IMR-90 (cell line): ENCODE measurements around the gene CACNA1I. TPM values are rescaled to one million over a fixed set of nuclear protein-coding genes. Genes with fewer than 3 reads are reported as not detected.

ENCODE experiments used
- ATAC-seq: fragments of 200-7000 bp; cut with Tn5 transposase; 2 replicates; pipeline ENCODE4 v1.9.1; 2020; ENCODE audit warnings: low read depth, mild to moderate bottlenecking, moderate library complexity
- BruUV-seq: library from RNA; stranded (reverse); fragments of 400-500 nt; replicated peaks from 2 replicates; lab custom pipeline; 2021; lab: Mats Ljungman, UMichigan
- CTCF ChIA-PET: fragments of 300-600 bp; formaldehyde crosslinking; extraction: SDS; loops from one replicate; lab custom pipeline; 2021; ENCODE audit warnings: antibody characterized with exemption; lab: Yijun Ruan, JAX
- POLR2A ChIA-PET: fragments of 300-600 bp; sonication (Branson Sonifier 250); formaldehyde crosslinking; loops from one replicate; lab custom pipeline; 2022; ENCODE audit warnings: antibody characterized with exemption; ENCODE audit not compliant: unreplicated experiment; lab: Charles Lee
- DNase-seq: peaks from one replicate; pipeline ENCODE4 v3.0.0; 2013
- H2AFZ ChIP-seq: replicated peaks from 2 replicates; pipeline ENCODE3; 2013; ENCODE audit warnings: low read length, mild to moderate bottlenecking; ENCODE audit not compliant: poor library complexity
- H2AK5ac ChIP-seq: 2 replicates; pipeline ENCODE4 v1.6.1; 2013; ENCODE audit warnings: low read depth, low read length, inconsistent platforms
- H2AK9ac ChIP-seq: replicated peaks from 2 replicates; pipeline ENCODE3; 2013; ENCODE audit warnings: mild to moderate bottlenecking, low read depth, low read length, moderate library complexity; ENCODE audit not compliant: poor library complexity
- H2BK120ac ChIP-seq: 2 replicates; pipeline ENCODE4 v1.6.1; 2013; ENCODE audit warnings: low read depth, low read length, inconsistent platforms
- H2BK15ac ChIP-seq: 3 replicates; pipeline ENCODE4 v1.6.1; 2013; ENCODE audit warnings: low read depth, low read length, inconsistent platforms
- H2BK20ac ChIP-seq: 2 replicates; pipeline ENCODE4 v1.6.1; 2013; ENCODE audit warnings: low read depth, mild to moderate bottlenecking, inconsistent platforms, low read length, moderate library complexity
- H2BK5ac ChIP-seq: 2 replicates; pipeline ENCODE4 v1.6.1; 2013; ENCODE audit warnings: mild to moderate bottlenecking, low read depth, low read length, inconsistent platforms; ENCODE audit not compliant: poor library complexity, severe bottlenecking
- H3K14ac ChIP-seq: replicated peaks from 2 replicates; pipeline ENCODE4 v1.6.1; 2013; ENCODE audit warnings: low read depth, low read length, inconsistent platforms
- H3K18ac ChIP-seq: 2 replicates; pipeline ENCODE4 v1.6.1; 2013; ENCODE audit warnings: low read depth, low read length, control low read depth
- H3K23ac ChIP-seq: 2 replicates; pipeline ENCODE4 v1.6.1; 2013; ENCODE audit warnings: low read depth, low read length, inconsistent platforms
- H3K27ac ChIP-seq: 2 replicates; pipeline ENCODE4 v1.5.1; 2013; ENCODE audit warnings: mild to moderate bottlenecking, control low read depth, low read length; ENCODE audit not compliant: insufficient read depth
- H3K27me3 ChIP-seq: 2 replicates; pipeline ENCODE4 v1.6.1; 2013; ENCODE audit warnings: low read length; ENCODE audit not compliant: control insufficient read depth, insufficient read depth
- H3K36me3 ChIP-seq: 2 replicates; pipeline ENCODE4 v1.6.1; 2013; ENCODE audit warnings: low read length, mixed read lengths; ENCODE audit not compliant: control insufficient read depth, insufficient read depth
- H3K4ac ChIP-seq: 2 replicates; pipeline ENCODE4 v1.6.1; 2013; ENCODE audit warnings: low read depth, low read length, inconsistent platforms
- H3K4me1 ChIP-seq: 2 replicates; pipeline ENCODE4 v1.6.1; 2013; ENCODE audit warnings: low read length, mixed read lengths; ENCODE audit not compliant: control insufficient read depth, insufficient read depth
- H3K4me2 ChIP-seq: 2 replicates; pipeline ENCODE4 v1.6.1; 2013; ENCODE audit warnings: low read depth, mild to moderate bottlenecking, control low read depth, low read length, moderate library complexity
- H3K4me3 ChIP-seq: 2 replicates; pipeline ENCODE4 v1.5.1; 2013; ENCODE audit warnings: low read depth, mild to moderate bottlenecking, control low read depth, low read length, moderate library complexity; ENCODE audit not compliant: insufficient read depth
- H3K56ac ChIP-seq: 2 replicates; pipeline ENCODE4 v1.6.1; 2013; ENCODE audit warnings: low read length, inconsistent platforms; ENCODE audit not compliant: insufficient read depth; ENCODE audit errors: extremely low read depth
- H3K79me1 ChIP-seq, 2 experiments: 2 replicates each; pipeline ENCODE4 v1.6.1; 2013; ENCODE audit warnings: low read length in 2 of 2, inconsistent platforms in 1 of 2, low read depth in 1 of 2
- H3K9ac ChIP-seq: 2 replicates; pipeline ENCODE4 v1.6.1; 2013; ENCODE audit warnings: low read depth, low read length, control low read depth
- H3K9me1 ChIP-seq: 2 replicates; pipeline ENCODE4 v1.6.1; 2013; ENCODE audit warnings: low read length, inconsistent platforms; ENCODE audit not compliant: insufficient read depth
- H3K9me3 ChIP-seq: 2 replicates; pipeline ENCODE4 v1.6.1; 2013; ENCODE audit warnings: low read length; ENCODE audit not compliant: control insufficient read depth, insufficient read depth
- H4K20me1 ChIP-seq: 2 replicates; pipeline ENCODE4 v1.6.1; 2013; ENCODE audit warnings: low read length, inconsistent platforms; ENCODE audit not compliant: insufficient read depth
- H4K5ac ChIP-seq: 2 replicates; pipeline ENCODE4 v1.6.1; 2013; ENCODE audit warnings: mild to moderate bottlenecking, low read depth, low read length, control low read depth
- H4K8ac ChIP-seq, 2 experiments: 2 replicates each; pipeline ENCODE4 v1.6.1; 2013; ENCODE audit warnings: low read depth in 2 of 2, low read length in 2 of 2, control low read depth in 1 of 2, inconsistent platforms in 1 of 2
- H4K91ac ChIP-seq: 2 replicates; pipeline ENCODE4 v1.6.1; 2013; ENCODE audit warnings: low read depth, low read length, inconsistent platforms; ENCODE audit not compliant: insufficient read depth
- BHLHE40 ChIP-seq: fragments of 150-350 bp; IDR thresholded peaks from 2 replicates; pipeline ENCODE4 v1.6.1; 2016; ENCODE audit warnings: mild to moderate bottlenecking, low read depth, low read length
- CEBPB ChIP-seq: IDR thresholded peaks from 2 replicates; pipeline ENCODE4 v1.6.1; 2012; ENCODE audit warnings: low read depth, low read length, improper control_type of control experiment
- CHD1 ChIP-seq: IDR thresholded peaks from 2 replicates; pipeline ENCODE4 v1.6.1; 2012; ENCODE audit warnings: low read depth, low read length, improper control_type of control experiment
- CTCF ChIP-seq: conservative IDR thresholded peaks from 2 replicates; pipeline ENCODE4 v1.5.1; 2012; ENCODE audit warnings: mild to moderate bottlenecking, low read depth, low read length, improper control_type of control experiment
- FOS ChIP-seq: fragments of 150-350 bp; IDR thresholded peaks from 2 replicates; pipeline ENCODE4 v1.6.1; 2016; ENCODE audit warnings: low read depth, low read length
- MAFK ChIP-seq: IDR thresholded peaks from 2 replicates; pipeline ENCODE4 v1.6.1; 2012; ENCODE audit warnings: low read depth, low read length, improper control_type of control experiment
- MAZ ChIP-seq: IDR thresholded peaks from 2 replicates; pipeline ENCODE4 v1.6.1; 2012; ENCODE audit warnings: low read depth, mild to moderate bottlenecking, low read length, improper control_type of control experiment, moderate library complexity, borderline replicate concordance
- MXI1 ChIP-seq: IDR thresholded peaks from 2 replicates; pipeline ENCODE4 v1.6.1; 2012; ENCODE audit warnings: low read depth, mild to moderate bottlenecking, low read length, moderate library complexity, borderline replicate concordance
- NFE2L2 ChIP-seq: fragments of 150-350 bp; IDR thresholded peaks from 2 replicates; pipeline ENCODE4 v1.6.1; 2016; ENCODE audit warnings: low read depth, mild to moderate bottlenecking, low read length
- POLR2A ChIP-seq: IDR thresholded peaks from 2 replicates; pipeline ENCODE4 v1.6.1; 2012; ENCODE audit warnings: mild to moderate bottlenecking, low read depth, low read length
- RAD21 ChIP-seq: IDR thresholded peaks from 2 replicates; pipeline ENCODE4 v1.6.1; 2012; ENCODE audit warnings: low read length, improper control_type of control experiment
- RCOR1 ChIP-seq: IDR thresholded peaks from 2 replicates; pipeline ENCODE4 v1.6.1; 2012; ENCODE audit warnings: mild to moderate bottlenecking, low read length, improper control_type of control experiment; ENCODE audit not compliant: insufficient replicate concordance
- RFX5 ChIP-seq: IDR thresholded peaks from 2 replicates; pipeline ENCODE4 v1.8.0; 2012; ENCODE audit warnings: low read depth, mild to moderate bottlenecking, low read length, moderate library complexity
- SMC3 ChIP-seq: fragments of 150-350 bp; IDR thresholded peaks from 2 replicates; pipeline ENCODE4 v1.6.1; 2016; ENCODE audit warnings: low read depth, mild to moderate bottlenecking, antibody characterized with exemption, low read length, moderate library complexity
- USF2 ChIP-seq: fragments of 150-350 bp; IDR thresholded peaks from 2 replicates; pipeline ENCODE4 v1.6.1; 2017; ENCODE audit warnings: mild to moderate bottlenecking, antibody characterized with exemption, low read length, low read depth
- WGBS, 2 experiments: methylation state at CpG; one replicate each; pipeline versions ENCODE4 v1.1.5 to v1.1.7; 2013; ENCODE audit warnings: missing lambda C conversion rate in 2 of 2; ENCODE audit not compliant: insufficient read length in 1 of 2; ENCODE audit errors: extremely low coverage in 2 of 2; 5-methylcytosine and 5-hydroxymethylcytosine counted together
- dilution Hi-C: fragments of 300-500 bp; cut with HindIII; formaldehyde crosslinking; loops from one replicate; pipeline ENCODE4 v1.14.3; 2018; ENCODE audit warnings: low sequenced_read_pairs; ENCODE audit not compliant: unreplicated experiment
- in situ Hi-C: fragments of 300-500 bp; cut with MboI; formaldehyde crosslinking; loops from 3 replicates; pipeline ENCODE4 v1.14.3; 2019; ENCODE audit warnings: low sequenced_read_pairs, inconsistent platforms, mixed read lengths
- intact Hi-C: fragments of 100-400 bp; cut with micrococcal nuclease; formaldehyde crosslinking; loops from 2 replicates; pipeline ENCODE4 v1.10.0; 2022
- polyA plus RNA-seq, 3 experiments: library from polyadenylated mRNA; depleted of rRNA; stranded (reverse); fragments of >200 nt; gene quantifications; 2 replicates each; pipeline ENCODE4 v1.2.3, GENCODE V29; 2012; ENCODE audit warnings: low replicate concordance in 1 of 3
- total RNA-seq: library from RNA; depleted of rRNA; stranded (reverse); fragments of >200 nt; gene quantifications from 2 replicates; pipeline ENCODE4 v1.2.3, GENCODE V29; 2012
- TF ChIP-seq, protein P1 (sequence below): fragments of 150-350 bp; IDR thresholded peaks from 2 replicates; pipeline ENCODE4 v1.6.1; 2016; ENCODE audit warnings: low read depth, mild to moderate bottlenecking, low read length, moderate library complexity, borderline replicate concordance

CACNA1I gene
- total and polyA plus RNA-seq, 2 of the 4 experiments (the other 2 are of a cell fraction): under 0.01 to 0.02 TPM

DNA sequence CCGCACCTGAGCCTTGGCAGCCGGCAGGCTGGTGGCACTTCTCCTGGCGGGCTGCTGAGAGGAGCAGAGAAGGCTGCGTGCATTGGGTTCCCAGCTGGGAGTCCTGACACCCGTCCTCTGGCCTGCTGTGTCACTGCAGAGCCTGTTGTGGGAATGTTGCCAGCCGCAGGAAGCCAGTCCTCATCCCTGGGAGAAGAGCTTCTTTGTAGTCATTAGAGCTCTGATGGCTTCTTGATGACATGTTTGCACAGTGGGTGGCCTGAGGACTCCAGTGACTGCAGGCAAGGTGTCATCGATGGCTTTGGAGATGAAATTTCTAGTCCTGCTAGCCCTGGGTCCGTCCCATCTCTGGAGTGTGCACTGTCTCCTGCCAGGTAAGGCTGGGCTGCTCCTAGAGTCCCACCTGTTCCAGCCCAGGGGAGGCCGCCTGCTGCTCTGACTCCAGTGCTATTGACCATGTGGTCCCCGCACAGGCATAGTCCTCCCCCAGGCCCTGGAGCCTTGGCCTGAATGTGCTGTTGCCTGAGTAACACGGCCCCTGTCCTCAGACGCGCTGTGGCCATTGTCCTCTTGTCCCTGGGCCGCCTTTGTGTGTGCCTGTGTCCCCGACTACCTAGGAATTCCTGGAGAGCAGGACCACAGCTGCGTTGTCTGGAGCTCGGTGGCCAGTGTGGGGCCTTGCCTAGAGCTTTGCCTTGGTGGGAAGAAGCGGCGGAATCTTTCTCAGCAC lies 129.2 kb downstream of the CACNA1I start:
- in situ Hi-C loops: no loop called here
- Histone ChIP-seq H3K14ac (no peak overlapping the region), H3K27ac (no peak overlapping the region), H3K4me1 (peaks cover 6% of the 10 kb centered on the region; the same call in 1 of the 2 replicates), H3K4me3 (no peak overlapping the region), H2AK5ac (no peak overlapping the region), H3K4me2 (no peak overlapping the region), H4K91ac (no peak overlapping the region), H3K36me3 (no peaks in the 10 kb centered on the region), H2AFZ (no peak overlapping the region), H4K5ac (no peak overlapping the region), H2BK20ac (no peak overlapping the region), H3K9ac (no peak overlapping the region), H2AK9ac (no peak overlapping the region), H4K20me1 (no peaks in the 10 kb centered on the region), H3K56ac (no peak overlapping the region), H3K79me1 (no peaks in the 10 kb centered on the region), H3K18ac (no peak overlapping the region), H3K4ac (no peak overlapping the region), H3K9me3 (no peaks in the 10 kb centered on the region), H3K9me1 (no peaks in the 10 kb centered on the region), H2BK5ac (no peak overlapping the region), H2BK120ac (no peak overlapping the region), H2BK15ac (no peak overlapping the region), H3K23ac (no peak overlapping the region), H3K27me3 (peaks cover 56% of the 10 kb centered on the region), H4K8ac (no peak overlapping the region)
- DNase-seq: no peak
- ChIA-PET POLR2A (no interaction called here), CTCF (no interaction called here)
- intact Hi-C loops: no loop called here
- dilution Hi-C loops: no loop called here
- TF ChIP-seq USF2: no peak
- TF ChIP-seq, protein P1, sequence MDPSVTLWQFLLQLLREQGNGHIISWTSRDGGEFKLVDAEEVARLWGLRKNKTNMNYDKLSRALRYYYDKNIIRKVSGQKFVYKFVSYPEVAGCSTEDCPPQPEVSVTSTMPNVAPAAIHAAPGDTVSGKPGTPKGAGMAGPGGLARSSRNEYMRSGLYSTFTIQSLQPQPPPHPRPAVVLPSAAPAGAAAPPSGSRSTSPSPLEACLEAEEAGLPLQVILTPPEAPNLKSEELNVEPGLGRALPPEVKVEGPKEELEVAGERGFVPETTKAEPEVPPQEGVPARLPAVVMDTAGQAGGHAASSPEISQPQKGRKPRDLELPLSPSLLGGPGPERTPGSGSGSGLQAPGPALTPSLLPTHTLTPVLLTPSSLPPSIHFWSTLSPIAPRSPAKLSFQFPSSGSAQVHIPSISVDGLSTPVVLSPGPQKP: no peak
- TF ChIP-seq CHD1: no peak
- TF ChIP-seq RCOR1: no peak
- no peak for TF ChIP-seq RFX5
- no peak for TF ChIP-seq CEBPB
- TF ChIP-seq FOS: no peak
- TF ChIP-seq BHLHE40: no peak
- TF ChIP-seq POLR2A: no peak
- no peak for TF ChIP-seq CTCF
- TF ChIP-seq MXI1: no peak
- no peak for TF ChIP-seq RAD21
- TF ChIP-seq SMC3: no peak
- TF ChIP-seq MAZ: no peak
- no peak for TF ChIP-seq NFE2L2
- TF ChIP-seq MAFK: no peak
- no peak for ATAC-seq
- no TSS peak for BruUV-seq
- WGBS, 2 experiments: 68% methylated on average over 16 of the region's 19 CpGs; no CpG with 5 or more reads in 1 of the 2 experiments
